EL (cell line): ENCODE data around the gene LIMCH1.
"Not testable (repeated sequence)": the region's sequence is repeated elsewhere in the genome, so short reads cannot be mapped to it uniquely, and the experiment has no call there.

ENCODE experiments used
- DNase-seq: peaks from one replicate; pipeline ENCODE4 v3.0.0-alpha.2; 2016

LIMCH1 gene

DNA sequence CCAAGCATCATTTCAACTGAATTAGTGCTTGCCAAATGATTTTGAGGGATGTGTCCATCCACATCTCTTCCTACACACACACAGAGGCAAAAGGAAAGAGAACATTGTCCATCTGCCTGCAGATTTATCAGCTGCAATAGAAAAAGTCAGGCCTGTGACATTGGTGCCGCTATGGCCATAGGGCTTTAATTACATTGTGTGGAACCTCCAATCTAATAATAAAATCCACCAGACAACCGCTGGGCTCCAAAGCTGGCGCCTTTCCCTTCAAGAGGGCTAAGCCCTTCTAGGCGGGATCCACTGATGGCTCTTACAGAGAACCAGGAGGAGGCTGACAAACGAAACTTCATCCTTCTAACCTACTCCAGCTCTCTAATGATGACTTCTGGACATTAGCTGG is 150.0 kb downstream of the LIMCH1 start:
- DNase-seq = no peak

DNA sequence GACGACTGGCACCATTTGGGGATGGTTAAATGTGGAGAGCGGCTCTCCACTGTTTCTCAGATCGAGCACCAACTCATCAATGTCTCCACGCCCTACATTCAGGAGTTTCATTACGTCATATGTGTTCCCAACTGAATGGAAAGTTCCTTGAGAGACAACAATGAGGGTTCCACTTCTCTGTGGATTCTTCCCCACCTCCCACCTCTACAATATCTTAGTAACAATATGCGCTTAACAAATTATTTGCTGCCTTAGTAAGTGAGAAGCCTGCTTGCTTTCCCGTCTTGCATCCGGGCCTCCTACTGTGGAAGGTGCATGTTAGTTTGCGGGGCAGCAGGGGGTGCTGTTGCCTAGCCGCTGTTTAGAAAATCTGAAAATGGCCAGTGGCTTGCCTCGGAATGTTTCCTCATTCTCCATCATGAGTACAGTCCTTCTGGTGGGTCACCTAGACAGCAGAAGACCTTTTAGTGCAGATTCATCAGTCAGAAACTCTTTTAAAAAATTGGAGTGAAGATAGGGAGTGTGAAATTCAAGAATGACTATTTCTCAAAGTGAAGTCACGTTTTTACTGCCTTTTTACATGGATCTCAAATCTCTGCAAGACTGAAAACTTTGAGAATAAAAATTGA is 154.9 kb downstream of the LIMCH1 start:
- peak; percentile 52 for DNase-seq

DNA sequence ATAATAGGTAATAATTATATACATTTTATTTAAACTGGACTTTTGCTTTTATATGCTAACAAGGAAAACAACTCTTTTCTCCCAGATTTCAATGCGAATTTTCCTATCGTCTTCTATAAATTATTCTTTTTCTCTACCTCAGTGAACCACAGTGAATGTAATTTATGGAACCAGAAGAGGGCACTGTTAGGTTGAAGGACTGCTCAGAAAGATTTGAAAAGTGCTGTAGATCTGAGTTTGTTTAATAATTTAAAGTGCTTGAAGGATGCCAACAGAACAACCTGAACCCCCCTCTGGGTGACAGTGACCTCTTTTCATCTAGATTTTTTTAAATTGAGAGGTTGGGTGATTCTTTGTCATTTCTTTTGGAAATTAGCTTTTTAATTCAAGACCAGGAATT is 155.7 kb downstream of the LIMCH1 start:
- peak; percentile 35 for DNase-seq

DNA sequence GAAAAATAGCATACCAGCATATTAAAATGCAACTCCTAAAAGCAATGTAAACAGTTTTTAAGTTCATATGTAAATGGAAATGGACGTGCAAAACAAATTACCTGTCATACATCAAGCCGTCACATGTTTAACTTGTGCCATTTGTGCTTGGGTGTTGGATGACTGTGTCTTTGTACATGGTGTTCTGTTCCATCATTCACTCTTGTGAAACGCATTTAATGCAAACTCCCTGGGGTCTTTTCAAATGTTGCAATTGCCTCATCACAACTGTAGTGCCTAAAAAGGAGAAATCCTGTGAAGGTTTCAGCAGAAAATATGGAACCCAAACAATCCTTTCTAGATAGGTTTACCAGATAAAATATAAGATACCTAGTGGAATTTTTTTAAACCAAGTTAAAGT is 158.2 kb downstream of the LIMCH1 start:
- DNase-seq = no peak

DNA sequence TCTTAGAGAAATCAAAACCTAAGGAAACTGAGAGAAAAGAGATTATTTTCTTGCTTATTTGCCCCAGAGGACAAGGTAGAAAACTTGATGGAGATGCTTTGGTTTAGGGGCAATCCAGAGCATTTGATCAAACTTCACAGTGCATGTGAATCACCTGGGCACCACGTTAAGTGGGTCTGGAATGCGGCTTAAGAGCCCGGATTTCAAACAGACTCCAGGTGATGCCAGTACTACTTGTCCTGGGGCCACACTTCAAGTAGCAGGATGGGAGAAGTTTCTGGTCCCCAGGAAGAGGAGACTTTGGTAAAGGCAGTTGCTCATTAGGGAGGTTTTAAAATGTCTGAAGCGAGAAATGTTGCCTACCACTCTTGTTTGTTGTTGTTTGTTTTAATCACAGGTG is 158.8 kb downstream of the LIMCH1 start:
- DNase-seq = no peak

DNA sequence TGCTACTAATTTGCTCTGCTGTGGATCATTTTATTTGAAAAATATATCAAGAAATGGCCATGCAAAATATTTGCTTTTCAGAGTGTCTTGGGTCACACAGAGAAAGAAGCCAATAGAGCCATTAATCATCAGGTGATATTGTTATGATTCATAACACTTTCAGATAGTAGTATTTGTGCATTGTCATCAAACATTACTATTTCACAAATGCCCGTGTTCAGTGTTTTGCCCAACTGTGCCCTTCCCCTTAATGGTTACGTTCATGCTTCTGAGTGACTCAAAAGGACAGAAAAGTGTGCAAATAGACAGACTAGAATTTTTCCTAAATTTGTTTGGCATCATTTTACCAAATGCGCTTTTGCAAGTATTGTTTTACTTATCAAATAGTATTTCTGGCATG is 164.0 kb downstream of the LIMCH1 start:
- no peak for DNase-seq

DNA sequence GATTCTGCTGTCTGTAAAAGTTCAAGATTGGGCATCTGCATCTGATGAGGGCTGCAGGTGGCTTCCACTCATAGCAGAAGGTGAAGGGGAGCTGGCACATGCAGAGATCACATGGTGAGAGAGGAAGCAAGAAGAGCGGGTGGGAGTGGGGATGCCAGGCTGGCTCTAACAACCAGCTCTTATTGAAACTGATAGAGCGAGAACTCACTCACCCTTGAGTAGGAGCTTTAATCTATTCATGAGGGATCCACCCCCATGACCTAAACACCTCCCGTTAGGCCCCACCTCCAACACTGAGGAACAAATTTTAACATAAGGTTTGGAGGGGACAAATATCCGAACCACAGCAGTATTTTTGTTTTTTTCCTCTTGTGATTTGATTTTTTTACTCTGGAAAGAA is 164.8 kb downstream of the LIMCH1 start:
- no peak for DNase-seq

DNA sequence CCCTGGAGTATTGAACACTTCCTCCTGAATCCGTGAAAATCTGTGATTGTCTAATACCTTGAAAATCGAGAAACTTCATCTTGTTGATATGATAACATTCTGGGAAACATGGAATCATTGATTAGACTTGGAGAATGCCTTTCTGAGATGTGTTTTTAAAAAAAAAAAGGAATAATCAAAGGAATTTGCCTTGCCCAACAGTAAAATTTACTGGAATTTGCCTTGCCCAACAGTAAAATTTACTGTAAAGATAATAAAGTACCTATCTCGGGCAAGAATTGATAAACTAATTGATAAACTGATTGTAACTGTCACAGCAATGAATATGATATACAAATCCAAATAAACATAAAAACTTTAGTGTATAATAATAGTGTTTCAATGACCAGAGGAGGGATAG is 165.8 kb downstream of the LIMCH1 start:
- no peak for DNase-seq

DNA sequence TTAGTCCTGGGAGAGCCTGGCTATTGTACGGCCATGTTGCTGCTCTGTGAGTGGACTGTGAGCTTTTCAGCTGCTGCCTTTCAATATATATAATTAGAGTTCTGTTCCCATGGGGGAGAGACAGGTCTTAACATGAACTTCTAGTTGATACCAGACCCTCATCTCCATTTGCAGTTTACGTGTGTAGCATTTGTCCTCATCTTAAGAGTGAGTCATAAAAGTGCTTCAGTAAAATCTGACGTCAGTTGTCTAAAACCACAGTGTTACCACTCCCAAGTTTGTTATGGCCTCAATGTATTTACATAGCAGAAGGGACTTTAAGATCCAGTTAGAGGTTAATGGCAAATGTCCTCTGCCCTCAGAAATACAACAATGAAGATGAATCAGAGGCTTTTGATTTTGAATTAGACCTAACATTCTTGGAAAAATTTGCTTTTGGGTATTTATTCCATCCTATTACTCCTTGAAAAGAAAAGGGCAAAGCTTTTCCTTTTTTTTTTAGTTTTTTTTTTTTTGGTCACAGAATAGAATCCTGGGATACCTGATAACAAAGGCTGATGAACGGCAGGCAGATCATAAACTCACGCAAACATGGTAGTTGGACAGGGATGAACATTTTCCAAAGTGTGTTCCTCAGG is 172.0 kb downstream of the LIMCH1 start:
- DNase-seq = peak; percentile 82

DNA sequence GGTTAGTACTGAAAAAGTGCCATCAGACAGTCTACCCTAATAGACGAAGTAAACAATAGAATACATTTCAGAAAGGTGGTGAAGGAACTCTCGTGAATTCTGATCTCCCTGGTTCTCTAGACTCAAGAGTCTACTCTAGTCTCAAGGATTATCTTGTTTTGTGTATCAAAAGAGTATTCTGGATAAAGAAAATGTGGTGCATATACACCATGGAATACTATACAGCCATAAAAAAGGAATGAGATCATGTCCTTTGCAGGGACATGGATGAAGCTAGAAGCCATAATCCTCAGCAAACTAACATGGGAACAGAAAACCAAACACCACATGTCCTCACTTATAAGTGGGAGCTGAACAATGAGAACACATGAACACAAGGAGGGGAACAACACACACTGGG is 173.7 kb downstream of the LIMCH1 start:
- DNase-seq = not testable (repeated sequence)

DNA sequence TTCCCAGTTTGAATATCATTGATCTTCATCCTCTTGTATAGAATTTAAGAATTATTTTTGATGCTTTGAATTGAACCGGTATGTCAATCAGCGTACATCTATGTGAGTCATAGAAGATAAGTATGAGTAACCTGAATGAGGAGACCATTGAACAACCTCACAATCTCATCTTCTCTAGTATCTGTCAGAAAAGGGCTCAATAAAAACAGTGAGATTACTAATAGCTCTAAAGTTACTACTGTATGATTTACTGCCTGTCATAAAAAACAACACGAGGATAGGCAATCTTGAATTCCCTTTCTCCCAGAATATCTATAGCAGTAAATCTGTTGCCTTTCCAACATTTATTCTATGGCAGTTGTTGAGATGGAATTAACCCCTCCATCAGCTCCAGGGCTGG is 174.5 kb downstream of the LIMCH1 start:
- DNase-seq = no peak

DNA sequence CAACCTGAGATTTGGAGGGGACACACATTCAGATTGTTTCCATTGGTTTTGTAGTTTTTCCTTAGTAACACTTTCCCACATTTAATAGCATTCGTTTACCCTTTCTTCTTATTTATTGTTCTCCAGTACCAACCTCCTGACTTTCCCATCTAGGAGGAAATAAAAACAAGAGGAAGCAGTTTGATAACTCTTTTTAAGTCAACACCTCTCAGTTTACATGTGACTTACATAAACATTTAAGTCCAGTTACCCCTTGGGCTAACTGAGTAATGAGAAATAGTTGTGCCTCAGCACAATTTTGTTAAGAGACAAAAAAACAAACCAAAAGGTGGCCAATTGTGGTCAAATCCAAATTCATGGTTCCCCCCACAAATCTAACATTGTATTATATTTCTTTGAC is 175.8 kb downstream of the LIMCH1 start:
- no peak for DNase-seq

DNA sequence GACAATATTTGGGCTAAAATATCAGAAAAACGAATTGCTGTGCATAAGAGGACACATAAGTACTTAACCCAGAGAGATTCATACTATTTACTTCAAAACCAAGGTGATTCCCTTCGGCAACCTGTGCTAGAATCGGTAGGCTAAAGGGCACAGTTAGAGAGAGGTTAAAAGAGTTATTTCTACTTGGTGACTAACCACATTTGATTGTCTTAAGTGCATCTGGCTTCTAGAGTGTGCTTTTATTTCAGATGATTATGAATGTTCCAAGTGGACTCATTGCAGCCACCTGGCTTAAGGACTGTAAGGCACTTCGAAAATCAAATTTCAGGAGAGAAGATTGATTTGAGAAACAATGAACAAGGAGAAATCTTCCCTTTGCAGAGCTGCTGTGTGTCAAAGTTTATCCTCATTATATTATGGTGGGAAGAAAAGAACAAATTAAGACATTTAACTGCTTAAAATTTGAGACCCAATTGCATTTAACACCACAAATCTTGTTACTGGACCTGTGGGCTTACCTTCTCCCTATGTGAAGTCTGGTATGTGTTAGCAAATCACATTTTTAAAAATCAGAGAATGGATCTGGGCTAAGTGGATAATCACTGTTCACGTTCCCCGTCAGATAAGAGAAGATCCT is 176.5 kb downstream of the LIMCH1 start:
- no peak for DNase-seq

DNA sequence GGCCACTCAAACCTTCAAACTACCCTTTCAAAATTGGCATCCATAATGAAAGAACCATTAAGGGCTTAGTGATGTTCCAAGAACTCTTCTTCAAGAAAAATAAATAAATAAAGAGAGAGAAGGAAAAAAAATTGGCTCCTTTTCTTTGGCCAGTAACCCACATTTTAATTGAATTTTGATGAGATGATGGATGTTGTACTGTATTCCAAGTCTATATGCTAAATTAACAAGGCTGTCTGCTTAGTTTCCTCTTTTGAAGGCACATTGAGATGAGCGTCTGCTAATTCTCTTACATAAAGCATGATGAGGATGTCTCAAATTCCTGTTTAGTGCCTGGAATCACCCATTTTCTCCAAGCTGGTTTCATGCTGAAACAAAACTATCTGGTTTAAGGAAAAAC is 177.2 kb downstream of the LIMCH1 start:
- DNase-seq = no peak

DNA sequence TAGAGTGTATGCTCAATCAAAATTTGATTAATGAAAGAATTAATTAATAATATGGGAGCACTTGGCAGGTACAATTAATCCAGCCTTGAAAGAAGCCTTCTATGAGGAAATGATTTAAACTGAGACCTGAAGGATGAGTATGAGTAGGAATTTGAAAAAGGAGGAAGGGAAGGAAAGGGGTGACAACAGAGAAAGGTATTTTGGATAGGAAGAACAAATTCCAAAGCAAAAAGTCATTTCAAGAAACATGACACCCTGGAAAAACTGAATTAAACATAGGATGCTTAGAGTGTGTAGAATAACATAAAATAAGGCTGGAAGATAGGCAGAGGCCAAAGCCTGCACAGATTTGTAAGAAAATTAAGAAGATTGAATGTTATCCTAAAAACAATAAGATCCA is 180.9 kb downstream of the LIMCH1 start:
- peak; percentile 79 for DNase-seq

DNA sequence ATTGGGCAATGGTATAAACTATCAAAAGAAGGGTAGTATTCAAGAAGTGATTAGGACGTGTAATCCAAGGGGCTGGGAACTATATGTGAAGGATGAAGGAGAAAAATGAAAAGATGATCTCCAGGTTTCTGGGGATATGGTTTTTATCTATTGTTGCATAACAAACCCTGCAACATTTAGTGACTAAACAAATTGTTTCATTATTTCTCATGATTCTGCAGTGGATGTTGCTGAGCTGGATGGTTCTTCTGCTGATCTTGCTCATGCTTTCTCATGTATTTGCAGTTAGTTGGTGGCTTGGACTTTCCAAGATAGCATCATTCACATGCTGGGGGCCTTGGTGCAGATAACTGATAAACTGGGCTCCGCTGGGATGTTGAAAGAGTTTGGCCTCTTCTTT is 181.5 kb downstream of the LIMCH1 start:
- DNase-seq = peak; percentile 65

DNA sequence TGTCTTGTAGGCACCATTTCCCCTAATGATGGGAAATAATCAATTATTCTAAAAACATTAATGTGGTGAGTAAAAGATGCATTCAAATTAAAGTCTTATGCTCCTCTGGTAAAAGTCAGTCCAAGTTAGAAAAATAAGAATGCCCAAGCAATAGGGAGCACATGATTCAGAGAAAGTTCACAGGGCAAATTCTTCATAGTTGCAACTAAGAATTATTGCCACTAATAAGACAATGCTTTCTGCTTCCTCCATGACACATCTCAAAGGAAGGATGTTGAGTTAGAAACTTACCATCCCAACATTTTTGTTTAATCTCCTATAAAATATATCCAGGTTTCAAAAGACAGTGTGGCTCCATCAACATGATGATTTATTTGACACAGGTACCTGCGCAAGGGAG is 184.2 kb downstream of the LIMCH1 start:
- DNase-seq = peak; percentile 52

DNA sequence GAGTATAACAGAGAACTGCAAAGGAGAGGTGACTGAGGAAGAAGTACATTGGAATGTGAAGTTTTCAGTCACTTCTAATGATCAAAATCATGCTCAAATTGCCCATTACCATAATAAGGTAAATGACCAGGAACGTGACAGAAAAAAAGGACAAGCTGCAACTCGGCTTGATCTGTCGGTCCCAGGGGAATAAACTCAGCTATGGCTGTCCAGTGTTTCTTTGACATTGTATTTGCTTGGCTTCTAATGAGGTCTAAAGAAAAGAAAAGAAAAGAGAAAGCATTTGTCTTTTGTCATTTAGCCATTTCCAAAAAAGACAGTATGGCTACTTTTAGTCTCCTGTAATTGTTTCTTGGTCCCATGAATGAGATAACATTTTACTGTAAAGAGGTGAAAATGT is 185.3 kb downstream of the LIMCH1 start:
- no peak for DNase-seq

DNA sequence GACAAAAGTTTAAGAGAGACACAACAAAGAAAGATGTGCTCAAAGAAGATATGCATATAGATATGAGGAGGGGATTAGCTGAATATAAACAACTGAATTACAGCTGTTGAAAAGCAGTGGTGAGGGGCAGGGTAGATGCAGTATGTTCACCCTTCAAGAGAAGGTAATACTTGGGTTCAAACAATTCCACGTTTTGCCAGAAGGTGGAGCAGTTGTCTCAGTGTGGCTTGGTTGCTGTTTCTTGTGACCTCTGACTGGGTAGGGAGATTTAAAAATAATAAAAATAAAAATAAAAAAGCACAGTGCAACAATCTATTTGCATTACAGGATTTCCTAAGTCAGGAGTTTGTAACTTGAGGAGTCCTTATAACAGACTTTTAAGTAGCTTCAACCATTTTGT is 187.3 kb downstream of the LIMCH1 start:
- DNase-seq = no peak

DNA sequence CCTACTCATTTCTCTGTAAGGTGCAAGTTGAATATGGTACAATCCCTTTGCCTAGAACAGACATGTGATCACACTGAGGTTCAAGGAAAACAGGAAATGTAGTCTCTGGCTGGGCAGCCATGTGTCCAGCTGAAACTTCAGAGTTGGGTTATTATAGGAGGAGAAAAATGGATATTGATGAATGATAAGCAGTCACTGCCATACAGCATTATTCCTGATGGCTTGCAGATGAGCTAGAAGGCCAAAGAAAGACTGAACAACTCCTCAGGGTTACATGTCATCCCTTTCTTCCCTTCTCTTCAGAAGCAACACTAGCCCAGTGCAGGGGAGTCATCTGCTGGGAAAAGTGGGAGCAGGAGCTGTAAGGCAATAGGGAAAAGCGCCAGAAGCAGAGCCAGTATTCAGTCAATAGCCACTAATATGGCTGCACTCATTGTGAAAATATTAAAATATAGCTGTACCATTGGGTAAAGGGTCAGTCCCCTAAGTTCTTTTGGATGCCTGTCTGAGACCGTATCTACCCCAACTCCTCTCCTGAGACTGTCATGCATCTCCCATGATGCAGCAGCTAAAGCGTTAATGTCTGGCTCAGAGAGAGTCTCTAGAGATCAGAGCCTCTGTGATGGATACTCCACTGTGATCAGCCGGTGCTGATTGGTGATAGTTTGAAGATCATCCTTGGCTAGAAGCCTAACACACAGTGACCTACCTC is 190.1 kb downstream of the LIMCH1 start:
- no peak for DNase-seq

DNA sequence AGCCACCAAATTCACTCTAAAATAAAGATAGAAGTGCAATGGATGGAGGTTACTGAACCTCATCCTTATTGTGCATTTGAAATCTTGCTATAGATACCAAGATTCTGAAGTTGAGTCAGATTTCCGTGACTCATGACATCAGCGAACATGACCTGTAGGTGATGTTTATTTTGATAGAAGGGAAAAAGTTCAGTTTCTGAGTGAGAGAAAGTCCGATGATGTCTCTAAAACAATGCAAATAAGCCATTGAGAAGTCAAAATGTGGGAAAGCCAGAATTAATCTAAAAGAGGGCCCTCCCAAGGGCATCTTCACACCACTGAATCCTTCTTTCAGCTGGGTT is 190.6 kb downstream of the LIMCH1 start:
- peak; percentile 55 for DNase-seq

DNA sequence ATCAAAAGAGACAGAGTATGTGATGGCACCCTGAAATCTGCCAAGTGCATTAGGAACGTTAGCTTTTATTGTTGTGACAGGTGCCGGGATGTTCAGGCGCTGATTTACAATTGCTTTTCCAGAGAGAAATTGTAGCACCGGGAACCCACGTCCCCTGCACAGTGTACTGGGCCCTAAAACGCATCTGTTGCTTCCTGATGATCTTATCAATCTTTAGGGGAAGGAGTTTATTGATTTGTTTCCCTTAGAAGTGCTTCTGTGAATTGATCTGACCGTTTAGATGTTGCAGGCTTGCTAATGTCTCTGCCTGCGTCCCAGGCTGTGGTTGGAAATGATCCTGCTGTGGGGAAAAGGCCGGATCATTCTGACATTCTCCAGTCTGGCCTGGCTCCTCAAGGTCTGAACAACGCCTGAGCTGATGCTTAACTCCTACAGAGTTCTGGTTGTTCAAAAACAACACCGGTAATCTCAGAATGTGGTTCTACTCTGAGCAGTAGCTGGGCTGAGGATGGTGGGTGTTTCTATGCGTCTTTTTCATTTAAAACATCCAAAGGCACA is 193.7 kb downstream of the LIMCH1 start:
- DNase-seq = no peak

DNA sequence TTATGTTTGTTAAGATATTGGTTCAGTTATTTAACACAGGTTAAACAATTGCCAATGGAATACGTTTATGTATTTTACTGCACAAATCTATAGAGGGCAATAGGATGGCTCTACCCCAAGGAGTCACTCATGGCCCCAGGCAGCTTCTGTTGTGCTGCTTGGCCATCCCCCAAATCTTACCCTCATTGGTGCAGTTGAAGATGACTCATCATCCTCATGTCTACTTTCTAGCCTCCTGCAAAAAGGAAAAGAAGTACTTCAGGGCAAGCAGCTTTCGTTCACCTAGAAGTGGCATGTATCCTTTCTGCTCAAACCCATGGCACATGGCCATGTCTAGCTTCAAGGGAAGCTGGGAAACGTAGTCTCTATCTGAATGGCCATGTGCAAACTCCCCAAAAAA is 196.4 kb downstream of the LIMCH1 start:
- peak; percentile 71 for DNase-seq

DNA sequence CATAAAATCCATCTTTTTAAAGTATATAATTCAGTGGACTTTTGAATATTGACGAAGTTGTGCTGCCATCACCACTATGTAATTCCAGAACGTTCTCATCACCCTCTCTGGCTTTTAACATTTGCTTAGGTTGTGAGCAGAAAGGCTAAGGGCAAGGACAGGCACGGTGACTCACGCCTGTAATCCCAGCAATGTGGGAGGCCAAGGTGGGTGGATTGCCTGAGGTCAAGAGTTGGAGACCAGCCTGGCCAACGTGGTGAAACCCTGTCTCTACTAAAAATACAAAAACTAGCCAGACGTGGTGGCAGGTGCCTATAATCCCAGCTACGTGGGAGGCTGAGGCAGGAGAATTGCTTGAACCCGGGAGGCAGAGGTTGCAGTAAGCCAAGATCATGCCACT is 199.5 kb downstream of the LIMCH1 start:
- peak; percentile 43 for DNase-seq
